ENCODE data around the gene EXOSC5.
"Not testable (repeated sequence)": the region's sequence is repeated elsewhere in the genome, so short reads cannot be mapped to it uniquely, and the experiment has no call there.

Gene EXOSC5

GRCh38 chr19:41411100-41411967 is 14.2 kb upstream of the EXOSC5 start:
- no peak for DNase-seq
- in situ Hi-C loops (cut with MboI; ENCODE audit: low pct_unique_long_range_greater_than_20kb, low sequenced_read_pairs), result no loop called here

- DNase-seq, result no peak
- in situ Hi-C loops (cut with MboI; ENCODE audit: low pct_unique_long_range_greater_than_20kb, low sequenced_read_pairs), result no loop called here
These were observed 13.3 kb upstream of the EXOSC5 start for GRCh38 chr19:41410336-41411054.

GRCh38 chr19:41409288-41409687 is 12.1 kb upstream of the EXOSC5 start:
- DNase-seq, result no peak
- in situ Hi-C loops (cut with MboI; ENCODE audit: low pct_unique_long_range_greater_than_20kb, low sequenced_read_pairs), result no loop called here

GRCh38 chr19:41408846-41409245 is 11.7 kb upstream of the EXOSC5 start:
- DNase-seq; in situ Hi-C loops (cut with MboI; ENCODE audit: low pct_unique_long_range_greater_than_20kb, low sequenced_read_pairs): not testable (repeated sequence)

GRCh38 chr19:41408256-41408655 is 11.1 kb upstream of the EXOSC5 start:
- peak; percentile 46 for DNase-seq
- in situ Hi-C loops (cut with MboI; ENCODE audit: low pct_unique_long_range_greater_than_20kb, low sequenced_read_pairs), result no loop called here

GRCh38 chr19:41407271-41407670 is 10.1 kb upstream of the EXOSC5 start:
- peak; percentile 92 for DNase-seq
- in situ Hi-C loops (cut with MboI; ENCODE audit: low pct_unique_long_range_greater_than_20kb, low sequenced_read_pairs), result no loop called here

GRCh38 chr19:41405776-41406175 is 8.6 kb upstream of the EXOSC5 start:
- in situ Hi-C loops (cut with MboI; ENCODE audit: low pct_unique_long_range_greater_than_20kb, low sequenced_read_pairs), result no loop called here
- no peak for DNase-seq

- no peak for DNase-seq
- in situ Hi-C loops (cut with MboI; ENCODE audit: low pct_unique_long_range_greater_than_20kb, low sequenced_read_pairs), result no loop called here
These were observed 6.2 kb upstream of the EXOSC5 start for GRCh38 chr19:41403181-41403970.

- in situ Hi-C loops (cut with MboI; ENCODE audit: low pct_unique_long_range_greater_than_20kb, low sequenced_read_pairs), result no loop called here
- no peak for DNase-seq
These were observed 4.9 kb upstream of the EXOSC5 start for GRCh38 chr19:41402010-41402409.

- in situ Hi-C loops (cut with MboI; ENCODE audit: low pct_unique_long_range_greater_than_20kb, low sequenced_read_pairs), result no loop called here
- no peak for DNase-seq
These were observed 4.3 kb upstream of the EXOSC5 start for GRCh38 chr19:41401483-41401882.

- in situ Hi-C loops (cut with MboI; ENCODE audit: low pct_unique_long_range_greater_than_20kb, low sequenced_read_pairs), result no loop called here
- DNase-seq, result no peak
These were observed 2.4 kb upstream of the EXOSC5 start for GRCh38 chr19:41399525-41399924.

GRCh38 chr19:41399091-41399490 is 1.9 kb upstream of the EXOSC5 start:
- no peak for DNase-seq
- in situ Hi-C loops (cut with MboI; ENCODE audit: low pct_unique_long_range_greater_than_20kb, low sequenced_read_pairs), result no loop called here

- no peak for DNase-seq
These were observed 1.4 kb upstream of the EXOSC5 start for GRCh38 chr19:41398598-41398997.

GRCh38 chr19:41398050-41398418 is 875 bp upstream of the EXOSC5 start:
- in situ Hi-C loops (cut with MboI; ENCODE audit: low pct_unique_long_range_greater_than_20kb, low sequenced_read_pairs), result no loop called here
- no peak for DNase-seq

More at GRCh38 chr19:41398598-41398997, 1.4 kb upstream of the EXOSC5 start:
- in situ Hi-C loops (cut with MboI; ENCODE audit: low pct_unique_long_range_greater_than_20kb, low sequenced_read_pairs), result no loop called here

GRCh38 chr19:41395355-41395754 is 1.8 kb downstream of the EXOSC5 start:
- DNase-seq, result no peak
- in situ Hi-C loops (cut with MboI; ENCODE audit: low pct_unique_long_range_greater_than_20kb, low sequenced_read_pairs), result no loop called here

GRCh38 chr19:41392775-41393174 is 4.4 kb downstream of the EXOSC5 start:
- DNase-seq, result no peak
- in situ Hi-C loops (cut with MboI; ENCODE audit: low pct_unique_long_range_greater_than_20kb, low sequenced_read_pairs), result no loop called here

- in situ Hi-C loops (cut with MboI; ENCODE audit: low pct_unique_long_range_greater_than_20kb, low sequenced_read_pairs), result no loop called here
- no peak for DNase-seq
These were observed 5.5 kb downstream of the EXOSC5 start for GRCh38 chr19:41391618-41392017.

GRCh38 chr19:41386442-41386841 is 10.7 kb downstream of the EXOSC5 start:
- in situ Hi-C loops (cut with MboI; ENCODE audit: low pct_unique_long_range_greater_than_20kb, low sequenced_read_pairs), result no loop called here
- DNase-seq, result no peak

GRCh38 chr19:41384351-41384750 is 12.8 kb downstream of the EXOSC5 start:
- in situ Hi-C loops (cut with MboI; ENCODE audit: low pct_unique_long_range_greater_than_20kb, low sequenced_read_pairs), result no loop called here

GRCh38 chr19:41381536-41381935 is 15.6 kb downstream of the EXOSC5 start:
- in situ Hi-C loops (cut with MboI; ENCODE audit: low pct_unique_long_range_greater_than_20kb, low sequenced_read_pairs); DNase-seq: not testable (repeated sequence)

More at GRCh38 chr19:41384351-41384750, 12.8 kb downstream of the EXOSC5 start:
- DNase-seq, result no peak
